Measurements from ENCODE around the gene DNMT1.
"Not testable (repeated sequence)": the region's sequence is repeated elsewhere in the genome, so short reads cannot be mapped to it uniquely, and the experiment has no call there.

Gene DNMT1

DNA sequence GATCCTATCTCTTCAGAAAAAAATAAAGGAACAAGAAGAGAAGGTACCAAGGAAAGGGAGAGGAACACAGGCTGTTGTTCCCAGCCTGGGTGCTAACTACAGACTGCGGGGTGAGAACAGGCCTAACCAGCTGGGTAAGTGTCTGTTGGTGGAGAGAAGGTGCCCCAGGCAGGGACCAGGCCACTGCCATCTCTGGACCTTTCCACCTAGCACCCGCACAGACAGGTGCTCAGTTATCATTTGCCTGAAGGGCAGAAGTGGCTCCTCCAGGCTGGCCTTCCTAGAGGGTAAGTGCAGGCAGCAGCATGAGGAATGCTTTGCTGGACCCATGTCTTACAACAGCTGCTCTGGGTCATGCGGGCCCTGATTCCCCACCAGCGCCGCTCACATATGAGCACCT lies 10.1 kb downstream of the DNMT1 start:
- DNase-seq (ENCODE audit: low read depth in 2 of 2, low spot score in 1 of 2) = no peak

DNA sequence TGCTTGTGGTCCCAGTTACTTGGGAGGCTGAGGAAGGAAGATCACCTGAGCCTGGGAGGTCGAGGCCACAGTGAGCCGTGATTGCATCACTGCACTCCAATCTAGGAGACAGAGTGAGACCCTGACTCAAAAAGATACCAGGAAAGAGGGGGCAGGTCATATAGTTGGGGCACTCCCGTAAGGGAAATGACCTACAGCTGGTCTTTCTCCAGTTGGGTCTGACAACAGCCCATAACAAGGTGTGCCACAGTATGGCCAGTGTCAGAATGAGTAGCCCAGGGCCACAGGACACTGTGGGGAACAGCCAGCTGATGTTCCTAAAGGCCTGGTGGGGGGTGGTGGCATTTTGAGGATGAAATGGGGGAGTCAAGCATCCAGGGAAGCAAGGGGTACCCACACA lies 10.8 kb downstream of the DNMT1 start:
- no peak for DNase-seq (ENCODE audit: low read depth in 2 of 2, low spot score in 1 of 2)

DNA sequence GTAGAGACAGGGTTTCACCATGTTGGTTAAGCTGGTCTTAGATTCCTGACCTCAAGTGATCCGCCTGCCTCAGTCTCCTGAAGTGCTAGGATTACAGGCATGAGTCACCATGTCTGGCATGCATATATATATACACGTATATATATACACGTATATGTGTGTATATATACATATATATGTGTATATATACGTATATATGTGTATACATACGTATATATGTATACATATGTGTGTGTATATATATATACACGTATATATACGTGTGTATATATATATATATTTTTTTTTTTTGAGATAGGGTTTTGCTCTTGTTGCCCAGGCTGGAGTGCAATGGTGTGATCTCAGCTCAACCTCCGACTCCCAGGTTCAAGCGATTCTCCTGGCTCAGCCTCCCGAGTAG lies 11.9 kb downstream of the DNMT1 start:
- DNase-seq (ENCODE audit: low read depth in 2 of 2, low spot score in 1 of 2) = no peak

- no peak for DNase-seq (ENCODE audit: low read depth in 2 of 2, low spot score in 1 of 2)
Measured at GRCh38 chr19:10182076-10182475, 12.7 kb downstream of the DNMT1 start.

DNA sequence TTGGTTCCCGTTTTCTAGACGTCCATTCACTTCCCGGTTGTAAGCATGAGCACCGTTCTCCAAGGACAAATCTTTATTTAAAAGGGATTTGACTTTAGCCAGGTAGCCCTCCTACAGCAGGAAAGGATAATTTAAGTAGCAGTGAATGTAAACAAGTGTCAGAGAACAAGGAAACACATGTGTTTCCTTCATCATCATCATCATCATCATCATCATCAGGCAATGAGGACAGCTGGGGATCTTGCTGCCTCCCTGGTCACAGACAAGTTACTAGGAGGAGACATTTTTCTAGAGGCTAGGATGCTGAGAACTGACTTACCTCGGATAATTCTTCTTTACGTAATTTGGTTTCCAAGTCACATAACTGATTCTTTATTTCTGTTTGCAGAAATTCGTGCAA lies 14.3 kb downstream of the DNMT1 start:
- no peak for DNase-seq (ENCODE audit: low read depth in 2 of 2, low spot score in 1 of 2)

DNA sequence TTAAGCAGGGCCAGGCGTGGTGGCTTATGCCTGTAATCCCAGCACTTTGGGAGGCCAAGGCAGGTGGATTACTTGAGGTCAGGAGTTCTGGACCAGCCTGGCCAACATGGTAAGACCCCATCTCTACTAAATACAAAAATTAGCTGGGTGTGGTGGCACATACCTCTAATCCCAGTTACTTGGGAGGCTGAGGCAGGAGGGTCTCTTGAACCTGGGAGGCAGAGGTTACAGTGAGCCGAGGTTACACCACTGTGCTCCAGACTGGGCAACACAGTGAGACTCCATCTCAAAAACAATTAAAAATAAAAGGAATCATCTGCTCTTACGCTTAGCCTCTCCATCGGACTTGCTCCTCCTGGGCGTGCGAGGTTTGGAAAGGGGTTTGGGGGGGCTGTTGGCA lies 14.7 kb downstream of the DNMT1 start:
- not testable (repeated sequence) for DNase-seq (ENCODE audit: low read depth in 2 of 2, low spot score in 1 of 2)

GRCh38 chr19:10173527-10173926 lies 21.2 kb downstream of the DNMT1 start:
- DNase-seq (ENCODE audit: low read depth in 2 of 2, low spot score in 1 of 2) = no peak

DNA sequence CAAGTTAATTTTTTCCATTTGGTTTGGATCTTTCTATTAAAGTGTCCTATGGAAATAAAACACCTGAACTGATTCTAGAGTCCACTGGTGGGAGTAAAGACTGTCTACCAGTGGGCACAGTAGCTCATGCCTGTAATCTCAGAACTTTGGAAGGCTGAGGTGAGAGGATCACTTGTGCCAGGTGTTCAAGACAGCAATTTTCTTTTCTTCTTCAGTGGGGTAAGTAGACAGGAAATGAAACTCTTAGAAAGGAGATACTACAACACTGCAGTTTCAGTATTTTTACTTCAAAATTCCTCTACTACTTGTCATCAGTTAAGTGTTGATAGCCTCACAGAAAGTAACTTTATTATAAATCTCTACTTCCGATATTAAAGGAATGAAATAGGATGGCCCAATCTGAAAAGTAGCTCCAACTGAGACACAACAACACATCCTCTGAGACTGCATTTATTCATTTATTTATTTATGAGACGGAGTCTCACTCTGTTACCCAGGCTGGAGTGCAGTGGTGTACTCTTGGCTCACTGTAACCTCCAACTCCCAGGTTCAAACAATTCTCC lies 26.3 kb downstream of the DNMT1 start:
- no peak for DNase-seq (ENCODE audit: low read depth in 2 of 2, low spot score in 1 of 2)

GRCh38 chr19:10167459-10167858 lies 27.3 kb downstream of the DNMT1 start:
- DNase-seq (ENCODE audit: low read depth in 2 of 2, low spot score in 1 of 2) = no peak

GRCh38 chr19:10166501-10166900 lies 28.3 kb downstream of the DNMT1 start:
- not testable (repeated sequence) for DNase-seq (ENCODE audit: low read depth in 2 of 2, low spot score in 1 of 2)

DNA sequence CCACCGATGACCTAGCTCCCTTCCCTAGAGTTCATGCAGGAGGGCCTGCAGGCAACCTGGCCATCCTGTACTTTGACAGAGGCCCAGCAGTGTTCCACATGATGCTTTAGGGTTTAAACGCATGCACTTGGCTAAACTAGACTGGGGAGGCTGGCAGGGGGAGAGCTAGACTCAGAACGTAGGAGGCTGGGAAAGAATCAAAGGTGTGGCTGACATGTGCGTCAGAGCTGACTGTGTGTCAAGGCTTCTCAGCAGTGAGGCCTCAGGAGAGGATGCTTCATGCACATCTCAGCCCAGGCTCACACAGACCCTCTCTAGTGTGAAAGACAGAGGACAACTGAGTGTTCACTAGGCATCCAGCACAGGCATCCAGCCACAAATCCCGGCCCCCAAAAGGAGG lies 28.7 kb downstream of the DNMT1 start:
- DNase-seq (ENCODE audit: low read depth in 2 of 2, low spot score in 1 of 2) = no peak

GRCh38 chr19:10163536-10163935 lies 31.2 kb downstream of the DNMT1 start:
- no peak for DNase-seq (ENCODE audit: low read depth in 2 of 2, low spot score in 1 of 2)

DNA sequence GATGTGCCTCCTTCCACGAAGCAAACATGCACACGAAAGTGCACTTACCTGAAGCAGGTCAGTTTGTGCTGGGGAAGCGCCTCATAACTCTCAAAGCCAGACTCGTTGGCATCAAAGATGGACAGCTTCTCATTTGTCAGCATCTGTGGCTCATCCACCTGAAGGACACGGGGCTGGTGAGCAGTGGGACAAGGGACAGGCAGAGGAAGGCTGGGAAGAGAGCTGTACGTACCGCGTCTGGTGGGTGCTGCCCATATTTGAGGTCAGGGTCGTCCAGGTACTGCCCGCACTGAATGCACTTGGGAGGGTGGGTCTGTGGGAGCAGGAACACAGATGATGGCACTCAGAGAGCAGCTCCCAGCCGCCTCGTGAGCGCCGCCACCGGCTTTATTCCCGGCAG lies 35.1 kb downstream of the DNMT1 start:
- no peak for DNase-seq (ENCODE audit: low read depth in 2 of 2, low spot score in 1 of 2)

DNA sequence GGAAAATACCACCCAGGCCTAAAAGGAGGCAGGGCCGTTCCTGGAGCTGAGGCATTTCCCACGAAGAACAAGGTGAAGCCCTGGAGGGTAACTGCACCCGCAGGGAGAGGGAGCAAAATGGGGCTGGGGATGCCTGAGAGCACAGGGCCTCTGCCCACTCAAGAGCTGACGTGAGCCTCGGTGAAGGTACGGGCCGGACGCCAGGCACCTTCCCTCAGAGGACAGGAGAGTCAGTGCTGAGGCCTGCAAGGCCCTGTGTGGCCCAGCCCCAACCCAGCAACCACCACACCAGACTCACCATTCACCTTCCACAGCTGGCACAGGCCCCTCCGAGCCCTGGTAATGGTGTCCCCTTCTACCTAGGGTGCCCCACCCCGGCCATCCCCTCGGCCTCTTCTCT lies 36.3 kb downstream of the DNMT1 start:
- no peak for DNase-seq (ENCODE audit: low read depth in 2 of 2, low spot score in 1 of 2)

DNA sequence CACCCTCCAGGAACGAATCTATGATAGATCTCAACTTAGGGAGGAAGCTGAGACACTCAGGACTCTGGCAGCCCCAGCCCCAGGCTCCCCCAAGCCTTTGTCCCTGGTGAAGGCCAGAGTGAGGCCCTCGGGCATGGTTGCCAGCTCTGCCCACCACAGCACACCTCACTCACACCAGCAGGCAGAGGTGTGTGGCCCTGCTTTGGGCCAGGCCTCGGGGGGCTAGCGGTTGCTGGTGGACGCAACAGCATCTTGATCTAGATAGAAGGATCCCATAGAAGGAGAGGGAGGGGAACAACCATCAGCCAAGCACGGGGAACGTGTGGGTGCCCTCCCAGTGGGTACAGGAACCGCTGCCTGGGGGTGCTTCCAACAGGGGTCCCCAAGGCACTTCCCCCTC lies 36.7 kb downstream of the DNMT1 start:
- no peak for DNase-seq (ENCODE audit: low read depth in 2 of 2, low spot score in 1 of 2)

GRCh38 chr19:10155839-10156238 lies 38.9 kb downstream of the DNMT1 start:
- no peak for DNase-seq (ENCODE audit: low read depth in 2 of 2, low spot score in 1 of 2)

DNA sequence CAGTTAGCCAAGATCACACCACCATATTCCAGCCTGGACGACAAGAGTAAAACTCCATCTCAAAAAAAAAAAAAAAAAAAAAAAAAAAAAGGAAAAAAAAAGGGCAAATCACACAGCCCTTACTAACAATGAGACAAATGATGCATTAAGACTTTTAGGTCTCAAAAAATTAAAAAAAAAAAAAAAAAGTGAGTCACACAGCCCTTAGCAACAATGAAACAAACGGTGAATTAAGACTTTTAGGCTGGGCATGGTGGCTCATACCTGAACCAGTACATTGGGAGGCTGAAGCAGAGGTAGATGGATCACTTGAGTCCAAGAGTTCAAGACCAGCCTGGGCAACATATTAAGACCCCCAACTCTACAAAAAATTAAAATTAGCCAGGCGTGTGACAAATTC lies 42.7 kb downstream of the DNMT1 start:
- DNase-seq (ENCODE audit: low read depth in 2 of 2, low spot score in 1 of 2) = no peak

DNA sequence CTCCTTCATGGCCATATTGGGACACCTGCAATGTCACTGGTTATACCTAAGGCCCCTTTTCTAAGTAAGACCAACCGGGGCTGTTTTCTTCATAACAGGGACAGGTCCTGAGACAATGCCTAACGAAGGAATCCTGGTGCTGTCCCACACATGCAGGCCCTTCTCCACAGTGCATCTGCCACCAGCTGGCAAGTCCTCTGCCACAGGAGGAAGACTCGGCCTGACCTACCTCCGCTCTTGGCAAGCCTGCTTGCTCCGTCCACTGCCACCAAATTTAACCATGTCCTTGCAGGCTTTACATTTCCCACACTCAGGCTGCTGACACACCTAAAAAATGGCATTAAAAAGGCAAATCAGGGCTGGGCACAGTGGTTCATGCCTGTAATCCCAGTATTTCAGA lies 43.2 kb downstream of the DNMT1 start:
- DNase-seq (ENCODE audit: low read depth in 2 of 2, low spot score in 1 of 2) = no peak

- no peak for DNase-seq (ENCODE audit: low read depth in 2 of 2, low spot score in 1 of 2)
Measured at GRCh38 chr19:10149427-10149826, 45.3 kb downstream of the DNMT1 start.

DNA sequence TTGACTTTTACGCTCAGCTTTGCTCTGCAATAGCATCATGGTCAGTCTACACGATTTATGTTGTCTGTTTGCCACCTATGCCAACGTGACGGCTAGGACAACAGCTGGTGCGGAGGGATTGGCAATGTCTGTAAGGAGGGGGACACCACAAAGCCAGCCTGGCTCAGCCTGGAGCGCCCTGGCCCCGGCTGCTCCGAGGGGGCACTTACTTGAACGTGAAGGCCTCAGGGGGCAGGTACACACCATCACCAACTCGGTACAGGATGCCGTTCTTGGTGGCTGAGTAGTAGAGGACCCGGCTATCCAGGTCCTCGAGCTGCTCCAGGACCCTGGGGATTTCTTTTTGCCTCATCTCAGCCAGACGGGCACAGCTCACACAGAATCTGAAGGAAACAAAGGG lies 48.6 kb downstream of the DNMT1 start:
- no peak for DNase-seq (ENCODE audit: low read depth in 2 of 2, low spot score in 1 of 2)

- DNase-seq (ENCODE audit: low read depth in 2 of 2, low spot score in 1 of 2) = no peak
Measured at GRCh38 chr19:10145031-10145430, 49.7 kb downstream of the DNMT1 start.

DNA sequence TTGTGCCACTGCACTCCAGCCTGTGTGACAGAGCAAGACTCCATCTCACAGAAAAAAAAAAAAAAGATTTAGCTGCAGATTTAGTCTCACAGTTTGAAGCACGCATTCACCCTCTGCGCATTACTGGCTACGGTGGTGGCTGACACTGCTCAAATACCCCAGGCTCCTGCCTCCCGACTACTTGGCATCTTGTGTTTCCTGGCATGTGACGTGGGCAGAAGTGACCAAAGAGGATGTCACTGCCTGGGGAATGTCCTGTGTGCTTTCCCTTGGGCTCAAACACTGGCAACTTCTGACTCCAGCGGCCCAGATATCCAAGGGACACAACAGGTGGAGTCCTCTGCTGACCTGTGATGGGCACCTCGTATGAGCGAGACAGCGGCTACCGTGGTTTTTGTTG lies 50.4 kb downstream of the DNMT1 start:
- DNase-seq (ENCODE audit: low read depth in 2 of 2, low spot score in 1 of 2) = no peak

- DNase-seq (ENCODE audit: low read depth in 2 of 2, low spot score in 1 of 2) = no peak
Measured at GRCh38 chr19:10143681-10144080, 51.1 kb downstream of the DNMT1 start.
